Upper lobe of left lung (tissue), 4 donors: ENCODE data around the gene TTYH3.

Experiments used
- CTCF ChIP-seq, 6 experiments: fragments of 450-650 bp in 4 of 6; fragments of 200-600 bp in 2 of 6; sonication (generic) in 2 of 6; IDR thresholded peaks; one replicate each; pipeline ENCODE4 v1.5.1; 2016 to 2019; ENCODE audit warnings: antibody characterized with exemption in 6 of 6
- POLR2A ChIP-seq, 4 donors: fragments of 450-650 bp; IDR thresholded peaks; one replicate each; pipeline ENCODE4 v1.5.1; 2016 to 2017; ENCODE audit warnings: antibody characterized with exemption in 4 of 4, mild to moderate bottlenecking in 2 of 4

GRCh38 chr7:2589341-2589740 is 42.4 kb upstream of the TTYH3 start:
- TF ChIP-seq CTCF (IDR thresholded peaks at IDR 0.05) (no peak), POLR2A (IDR thresholded peaks at IDR 0.05) (no peak)
